ENCODE data around the gene DECR2. TPM values are rescaled to one million over a fixed set of nuclear protein-coding genes. Genes with fewer than 3 reads are reported as not detected.

DECR2 gene
- total and polyA plus RNA-seq, 2 of the 13 experiments (the other 11 are each of a cell fraction or from before 2014, with no cell fraction given) = 36.3 to 44.6 TPM

DNA sequence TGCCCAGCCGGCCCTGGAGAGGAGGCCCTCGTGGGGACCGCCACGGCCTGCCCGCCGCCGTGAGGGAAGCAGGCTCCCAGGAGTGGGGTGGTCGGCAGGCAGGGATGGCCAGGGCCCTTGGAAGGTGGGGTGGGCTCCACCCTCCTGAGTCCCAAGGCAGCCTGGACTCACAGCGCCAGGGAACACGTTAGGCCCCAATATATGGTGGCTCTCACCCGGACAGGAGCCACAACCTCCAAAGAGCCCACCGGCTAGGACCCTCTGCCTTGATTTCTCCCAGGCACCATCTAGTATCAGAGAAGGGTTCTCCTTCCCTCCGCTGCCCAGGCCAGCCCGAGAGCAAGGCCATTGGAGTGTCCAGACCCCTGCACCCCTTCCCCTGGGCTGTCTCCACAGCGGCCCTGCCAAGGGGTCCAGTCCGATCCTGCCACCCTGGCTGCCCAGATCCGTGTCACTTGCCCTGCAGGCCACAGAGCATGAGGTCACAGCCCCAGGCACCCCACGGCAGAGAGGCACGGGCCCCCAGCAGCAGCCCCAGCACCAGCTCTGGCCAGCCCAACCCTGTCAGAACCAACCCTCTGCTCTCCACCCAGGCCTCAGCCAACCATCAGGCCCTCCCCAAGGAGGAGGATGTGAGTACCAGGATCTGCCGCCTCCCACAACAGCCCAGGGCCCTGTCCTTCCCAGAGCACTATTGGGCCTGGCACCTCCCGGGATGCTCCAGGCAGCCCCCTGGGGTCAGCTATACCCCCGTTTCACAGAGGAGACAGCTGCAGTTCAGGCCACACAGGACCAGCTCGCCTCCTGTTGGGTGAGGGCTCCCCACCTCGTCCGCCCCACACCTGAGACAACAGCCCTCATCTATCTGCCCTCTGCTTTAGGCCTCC is 48.0 kb upstream of the DECR2 start (continued):
- TF ChIP-seq, protein P1, sequence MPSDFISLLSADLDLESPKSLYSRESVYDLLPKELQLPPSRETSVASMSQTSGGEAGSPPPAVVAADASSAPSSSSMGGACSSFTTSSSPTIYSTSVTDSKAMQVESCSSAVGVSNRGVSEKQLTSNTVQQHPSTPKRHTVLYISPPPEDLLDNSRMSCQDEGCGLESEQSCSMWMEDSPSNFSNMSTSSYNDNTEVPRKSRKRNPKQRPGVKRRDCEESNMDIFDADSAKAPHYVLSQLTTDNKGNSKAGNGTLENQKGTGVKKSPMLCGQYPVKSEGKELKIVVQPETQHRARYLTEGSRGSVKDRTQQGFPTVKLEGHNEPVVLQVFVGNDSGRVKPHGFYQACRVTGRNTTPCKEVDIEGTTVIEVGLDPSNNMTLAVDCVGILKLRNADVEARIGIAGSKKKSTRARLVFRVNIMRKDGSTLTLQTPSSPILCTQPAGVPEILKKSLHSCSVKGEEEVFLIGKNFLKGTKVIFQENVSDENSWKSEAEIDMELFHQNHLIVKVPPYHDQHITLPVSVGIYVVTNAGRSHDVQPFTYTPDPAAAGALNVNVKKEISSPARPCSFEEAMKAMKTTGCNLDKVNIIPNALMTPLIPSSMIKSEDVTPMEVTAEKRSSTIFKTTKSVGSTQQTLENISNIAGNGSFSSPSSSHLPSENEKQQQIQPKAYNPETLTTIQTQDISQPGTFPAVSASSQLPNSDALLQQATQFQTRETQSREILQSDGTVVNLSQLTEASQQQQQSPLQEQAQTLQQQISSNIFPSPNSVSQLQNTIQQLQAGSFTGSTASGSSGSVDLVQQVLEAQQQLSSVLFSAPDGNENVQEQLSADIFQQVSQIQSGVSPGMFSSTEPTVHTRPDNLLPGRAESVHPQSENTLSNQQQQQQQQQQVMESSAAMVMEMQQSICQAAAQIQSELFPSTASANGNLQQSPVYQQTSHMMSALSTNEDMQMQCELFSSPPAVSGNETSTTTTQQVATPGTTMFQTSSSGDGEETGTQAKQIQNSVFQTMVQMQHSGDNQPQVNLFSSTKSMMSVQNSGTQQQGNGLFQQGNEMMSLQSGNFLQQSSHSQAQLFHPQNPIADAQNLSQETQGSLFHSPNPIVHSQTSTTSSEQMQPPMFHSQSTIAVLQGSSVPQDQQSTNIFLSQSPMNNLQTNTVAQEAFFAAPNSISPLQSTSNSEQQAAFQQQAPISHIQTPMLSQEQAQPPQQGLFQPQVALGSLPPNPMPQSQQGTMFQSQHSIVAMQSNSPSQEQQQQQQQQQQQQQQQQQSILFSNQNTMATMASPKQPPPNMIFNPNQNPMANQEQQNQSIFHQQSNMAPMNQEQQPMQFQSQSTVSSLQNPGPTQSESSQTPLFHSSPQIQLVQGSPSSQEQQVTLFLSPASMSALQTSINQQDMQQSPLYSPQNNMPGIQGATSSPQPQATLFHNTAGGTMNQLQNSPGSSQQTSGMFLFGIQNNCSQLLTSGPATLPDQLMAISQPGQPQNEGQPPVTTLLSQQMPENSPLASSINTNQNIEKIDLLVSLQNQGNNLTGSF (CRISPR knock-in tag; IDR thresholded peaks at IDR 0.05) = 0 out of 2 replicates have a peak, but pooled peaks have one; percentile 14
- TF ChIP-seq REXO4 (CRISPR knock-in tag; IDR thresholded peaks at IDR 0.05; ENCODE audit: borderline replicate concordance) = no peak
- 0 out of 2 replicates have a peak, but pooled peaks have one; percentile 11 for TF ChIP-seq HOXA3 (CRISPR knock-in tag; IDR thresholded peaks at IDR 0.05)
- no peak for TF ChIP-seq BORCS8-MEF2B (CRISPR knock-in tag; IDR thresholded peaks at IDR 0.05)
- peak; percentile 49; the same call in 1 of the 2 replicates for TF ChIP-seq ZNF446 (CRISPR knock-in tag; IDR thresholded peaks at IDR 0.05)
- TF ChIP-seq ZNF232 (CRISPR knock-in tag; IDR thresholded peaks at IDR 0.05; ENCODE audit: borderline replicate concordance) = peak; percentile 41; the same call in 1 of the 2 replicates
- TF ChIP-seq SNAI1 (CRISPR knock-in tag; IDR thresholded peaks at IDR 0.05; ENCODE audit: borderline replicate concordance) = 0 out of 2 replicates have a peak, but pooled peaks have one; percentile 32
- TF ChIP-seq, protein P2, sequence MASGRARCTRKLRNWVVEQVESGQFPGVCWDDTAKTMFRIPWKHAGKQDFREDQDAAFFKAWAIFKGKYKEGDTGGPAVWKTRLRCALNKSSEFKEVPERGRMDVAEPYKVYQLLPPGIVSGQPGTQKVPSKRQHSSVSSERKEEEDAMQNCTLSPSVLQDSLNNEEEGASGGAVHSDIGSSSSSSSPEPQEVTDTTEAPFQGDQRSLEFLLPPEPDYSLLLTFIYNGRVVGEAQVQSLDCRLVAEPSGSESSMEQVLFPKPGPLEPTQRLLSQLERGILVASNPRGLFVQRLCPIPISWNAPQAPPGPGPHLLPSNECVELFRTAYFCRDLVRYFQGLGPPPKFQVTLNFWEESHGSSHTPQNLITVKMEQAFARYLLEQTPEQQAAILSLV (CRISPR knock-in tag; IDR thresholded peaks at IDR 0.05; ENCODE audit: borderline replicate concordance) = no peak; the same call in 1 of the 2 replicates
- no peak for TF ChIP-seq ZSCAN25 (CRISPR knock-in tag; IDR thresholded peaks at IDR 0.05)
- TF ChIP-seq, protein P3, sequence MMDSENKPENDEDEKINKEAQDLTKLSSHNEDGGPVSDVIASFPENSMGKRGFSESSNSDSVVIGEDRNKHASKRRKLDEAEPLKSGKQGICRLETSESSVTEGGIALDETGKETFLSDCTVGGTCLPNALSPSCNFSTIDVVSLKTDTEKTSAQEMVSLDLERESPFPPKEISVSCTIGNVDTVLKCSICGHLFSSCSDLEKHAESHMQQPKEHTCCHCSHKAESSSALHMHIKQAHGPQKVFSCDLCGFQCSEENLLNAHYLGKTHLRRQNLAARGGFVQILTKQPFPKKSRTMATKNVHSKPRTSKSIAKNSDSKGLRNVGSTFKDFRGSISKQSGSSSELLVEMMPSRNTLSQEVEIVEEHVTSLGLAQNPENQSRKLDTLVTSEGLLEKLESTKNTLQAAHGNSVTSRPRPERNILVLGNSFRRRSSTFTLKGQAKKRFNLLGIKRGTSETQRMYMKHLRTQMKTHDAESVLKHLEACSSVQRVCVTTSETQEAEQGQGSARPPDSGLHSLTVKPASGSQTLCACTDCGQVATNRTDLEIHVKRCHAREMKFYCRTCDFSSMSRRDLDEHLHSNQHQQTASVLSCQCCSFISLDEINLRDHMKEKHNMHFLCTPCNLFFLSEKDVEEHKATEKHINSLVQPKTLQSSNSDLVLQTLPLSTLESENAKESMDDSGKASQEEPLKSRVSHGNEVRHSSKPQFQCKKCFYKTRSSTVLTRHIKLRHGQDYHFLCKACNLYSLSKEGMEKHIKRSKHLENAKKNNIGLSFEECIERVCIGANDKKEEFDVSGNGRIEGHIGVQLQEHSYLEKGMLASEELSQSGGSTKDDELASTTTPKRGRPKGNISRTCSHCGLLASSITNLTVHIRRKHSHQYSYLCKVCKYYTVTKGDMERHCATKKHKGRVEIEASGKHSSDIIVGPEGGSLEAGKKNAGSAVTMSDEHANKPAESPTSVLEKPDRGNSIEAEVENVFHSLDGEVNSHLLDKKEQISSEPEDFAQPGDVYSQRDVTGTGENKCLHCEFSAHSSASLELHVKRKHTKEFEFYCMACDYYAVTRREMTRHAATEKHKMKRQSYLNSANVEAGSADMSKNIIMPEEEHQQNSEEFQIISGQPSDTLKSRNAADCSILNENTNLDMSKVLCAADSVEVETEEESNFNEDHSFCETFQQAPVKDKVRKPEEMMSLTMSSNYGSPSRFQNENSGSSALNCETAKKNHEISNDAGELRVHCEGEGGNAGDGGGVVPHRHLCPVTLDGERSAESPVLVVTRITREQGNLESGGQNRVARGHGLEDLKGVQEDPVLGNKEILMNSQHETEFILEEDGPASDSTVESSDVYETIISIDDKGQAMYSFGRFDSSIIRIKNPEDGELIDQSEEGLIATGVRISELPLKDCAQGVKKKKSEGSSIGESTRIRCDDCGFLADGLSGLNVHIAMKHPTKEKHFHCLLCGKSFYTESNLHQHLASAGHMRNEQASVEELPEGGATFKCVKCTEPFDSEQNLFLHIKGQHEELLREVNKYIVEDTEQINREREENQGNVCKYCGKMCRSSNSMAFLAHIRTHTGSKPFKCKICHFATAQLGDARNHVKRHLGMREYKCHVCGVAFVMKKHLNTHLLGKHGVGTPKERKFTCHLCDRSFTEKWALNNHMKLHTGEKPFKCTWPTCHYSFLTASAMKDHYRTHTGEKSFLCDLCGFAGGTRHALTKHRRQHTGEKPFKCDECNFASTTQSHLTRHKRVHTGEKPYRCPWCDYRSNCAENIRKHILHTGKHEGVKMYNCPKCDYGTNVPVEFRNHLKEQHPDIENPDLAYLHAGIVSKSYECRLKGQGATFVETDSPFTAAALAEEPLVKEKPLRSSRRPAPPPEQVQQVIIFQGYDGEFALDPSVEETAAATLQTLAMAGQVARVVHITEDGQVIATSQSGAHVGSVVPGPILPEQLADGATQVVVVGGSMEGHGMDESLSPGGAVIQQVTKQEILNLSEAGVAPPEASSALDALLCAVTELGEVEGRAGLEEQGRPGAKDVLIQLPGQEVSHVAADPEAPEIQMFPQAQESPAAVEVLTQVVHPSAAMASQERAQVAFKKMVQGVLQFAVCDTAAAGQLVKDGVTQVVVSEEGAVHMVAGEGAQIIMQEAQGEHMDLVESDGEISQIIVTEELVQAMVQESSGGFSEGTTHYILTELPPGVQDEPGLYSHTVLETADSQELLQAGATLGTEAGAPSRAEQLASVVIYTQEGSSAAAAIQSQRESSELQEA (CRISPR knock-in tag; IDR thresholded peaks at IDR 0.05; ENCODE audit: not compliant biosample characterization) = peak; percentile 36
- peak; percentile 7; the same call in 1 of the 2 replicates for TF ChIP-seq ZNF350 (CRISPR knock-in tag; IDR thresholded peaks at IDR 0.05; ENCODE audit: borderline replicate concordance, low read depth)

All from HepG2 (cell line).